Endometrium (tissue), 2 donors: ENCODE results near the gene ABCC6.

Experiments used
- FAIRE-seq: peaks from 2 replicates; lab custom pipeline; 2012; peaks lifted over from hg19 to GRCh38; lab: Jason Lieb, UNC
- donor health status: control.
- donor health status: control.

Gene ABCC6

GRCh38 chr16:16141784-16142396 is 81.4 kb downstream of the ABCC6 start:
- no peak for FAIRE-seq

- no peak for FAIRE-seq
These were observed 82.2 kb downstream of the ABCC6 start for GRCh38 chr16:16141141-16141540.

- FAIRE-seq, result no peak
These were observed 82.8 kb downstream of the ABCC6 start for GRCh38 chr16:16140537-16140936.

DNA sequence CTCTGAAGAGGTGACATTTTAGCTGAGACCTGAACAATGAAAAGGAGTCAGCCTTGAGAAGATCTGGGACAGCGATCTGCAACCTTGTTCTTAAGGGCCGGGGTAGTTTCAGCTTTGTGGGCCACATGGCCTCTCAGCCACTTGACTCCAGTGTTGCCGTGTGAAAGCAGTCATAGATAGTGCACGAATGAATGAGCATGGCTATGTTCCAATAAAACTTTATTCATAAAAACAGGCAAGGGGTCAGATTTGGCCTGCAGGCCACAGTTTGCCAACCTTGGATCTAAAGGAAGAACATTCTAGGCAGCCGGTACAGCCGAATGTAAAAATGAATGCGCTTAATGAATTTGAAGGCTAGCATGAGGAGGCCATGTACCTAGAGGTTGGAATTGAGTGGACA is 83.5 kb downstream of the ABCC6 start:
- no peak for FAIRE-seq

DNA sequence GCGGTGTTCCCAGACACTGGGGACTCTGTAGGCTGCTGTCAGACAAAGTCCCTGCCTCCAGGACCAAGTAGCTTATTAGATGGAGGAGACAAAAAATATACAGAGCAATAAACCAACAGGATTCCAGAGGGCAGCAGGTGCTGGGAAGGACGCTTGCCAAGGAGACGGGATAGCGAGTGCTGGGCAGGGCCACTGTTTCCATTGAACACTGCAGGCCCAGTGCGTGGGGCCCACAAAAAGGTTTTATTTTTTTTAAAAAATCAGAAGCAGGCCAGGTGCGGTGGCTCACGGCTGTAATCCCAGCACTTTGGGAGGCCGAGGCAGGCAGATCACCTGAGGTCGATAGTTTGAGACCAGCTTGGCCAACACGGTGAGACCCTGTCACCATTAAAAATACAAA is 84.2 kb downstream of the ABCC6 start:
- no peak for FAIRE-seq

DNA sequence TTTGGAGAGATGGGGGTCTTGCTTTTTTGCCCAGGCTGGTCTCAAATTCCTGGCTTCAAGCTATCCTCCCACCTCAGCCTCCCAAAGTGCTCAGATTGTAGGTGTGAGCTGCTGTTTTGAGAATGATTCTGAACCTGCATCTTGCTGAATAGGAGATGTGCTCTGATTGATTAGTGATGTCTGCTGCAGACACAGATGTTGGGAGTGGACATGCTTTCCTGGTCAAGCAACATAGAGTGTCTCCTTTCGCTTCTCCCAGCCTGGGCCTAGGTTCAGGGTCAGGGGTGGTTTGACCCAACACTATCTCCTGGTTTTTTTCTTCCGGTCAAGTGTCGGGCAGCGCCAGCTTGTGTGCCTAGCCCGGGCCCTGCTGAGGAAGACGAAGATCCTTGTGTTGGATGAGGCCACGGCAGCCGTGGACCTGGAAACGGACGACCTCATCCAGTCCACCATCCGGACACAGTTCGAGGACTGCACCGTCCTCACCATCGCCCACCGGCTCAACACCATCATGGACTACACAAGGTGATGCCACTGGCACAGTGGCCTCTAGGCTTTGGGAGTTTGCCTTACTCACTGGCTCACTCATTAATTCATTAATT is 85.2 kb downstream of the ABCC6 start:
- FAIRE-seq, result no peak

- FAIRE-seq, result no peak
These were observed 86.2 kb downstream of the ABCC6 start for GRCh38 chr16:16137110-16137509.

- FAIRE-seq, result no peak
These were observed 86.7 kb downstream of the ABCC6 start for GRCh38 chr16:16136588-16136987.

GRCh38 chr16:16133943-16134604 is 89.2 kb downstream of the ABCC6 start:
- no peak for FAIRE-seq

DNA sequence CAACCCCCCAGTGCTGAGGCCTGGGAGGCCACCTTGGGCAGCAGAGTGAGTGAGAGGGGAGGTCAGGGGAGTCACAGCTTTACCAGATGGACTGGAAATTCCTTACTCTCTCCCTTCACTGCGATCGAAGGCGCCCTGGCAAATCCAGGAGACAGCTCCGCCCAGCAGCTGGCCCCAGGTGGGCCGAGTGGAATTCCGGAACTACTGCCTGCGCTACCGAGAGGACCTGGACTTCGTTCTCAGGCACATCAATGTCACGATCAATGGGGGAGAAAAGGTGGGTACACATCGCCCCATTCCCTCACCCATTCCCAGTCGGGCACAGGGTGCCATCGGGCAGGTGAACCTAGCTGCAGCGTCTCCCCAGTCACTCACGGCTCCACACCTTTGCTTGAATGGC is 91.6 kb downstream of the ABCC6 start:
- FAIRE-seq, result no peak

DNA sequence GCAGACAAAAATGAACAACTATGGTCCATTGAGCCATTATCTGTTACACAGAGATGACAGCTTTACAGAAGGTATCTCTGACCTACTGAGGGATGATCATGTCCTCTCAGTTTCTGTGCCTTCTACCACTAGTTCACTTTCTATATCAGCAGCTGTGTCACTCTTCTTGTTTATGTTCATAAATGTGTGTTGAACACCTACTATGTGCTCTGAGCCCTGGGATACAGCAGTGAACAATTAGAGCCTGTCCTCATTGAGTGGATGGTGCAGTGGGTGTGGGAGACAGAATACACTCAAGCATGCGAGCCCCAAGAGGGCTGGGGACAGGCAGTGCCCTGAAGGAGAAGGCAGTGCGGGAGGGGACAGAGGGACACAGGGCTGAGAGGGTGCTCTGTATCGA is 92.1 kb downstream of the ABCC6 start:
- no peak for FAIRE-seq

DNA sequence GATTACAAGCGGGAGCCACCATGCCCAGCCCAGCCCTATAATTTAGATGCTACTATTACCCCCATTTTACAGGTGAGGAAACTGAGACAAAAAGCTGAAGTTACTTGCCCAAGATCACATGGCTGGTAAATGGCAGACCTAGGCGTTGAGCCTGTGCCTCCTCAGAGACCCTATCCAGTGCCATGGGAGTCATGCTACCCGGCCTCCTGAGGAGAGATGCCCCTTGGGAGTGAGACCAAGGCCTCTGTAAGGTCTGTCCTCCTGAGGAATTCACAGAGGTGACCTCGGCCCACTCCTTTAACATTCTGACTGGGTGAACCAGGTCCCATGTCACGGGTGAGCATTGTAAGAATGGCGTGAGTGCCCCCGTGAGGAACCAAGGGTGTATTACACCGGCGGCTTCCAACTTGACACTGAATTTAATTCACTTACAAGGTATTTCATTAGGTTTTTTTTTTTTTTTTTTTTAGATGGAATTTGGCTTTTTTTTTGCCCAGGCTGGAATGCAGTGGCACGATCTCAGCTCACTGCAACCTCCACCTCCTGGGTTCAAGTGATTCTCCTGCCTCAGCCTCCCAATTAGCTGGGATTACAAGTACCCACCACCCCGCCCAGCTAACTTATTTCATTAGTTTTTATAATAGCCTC is 95.7 kb downstream of the ABCC6 start:
- no peak for FAIRE-seq

DNA sequence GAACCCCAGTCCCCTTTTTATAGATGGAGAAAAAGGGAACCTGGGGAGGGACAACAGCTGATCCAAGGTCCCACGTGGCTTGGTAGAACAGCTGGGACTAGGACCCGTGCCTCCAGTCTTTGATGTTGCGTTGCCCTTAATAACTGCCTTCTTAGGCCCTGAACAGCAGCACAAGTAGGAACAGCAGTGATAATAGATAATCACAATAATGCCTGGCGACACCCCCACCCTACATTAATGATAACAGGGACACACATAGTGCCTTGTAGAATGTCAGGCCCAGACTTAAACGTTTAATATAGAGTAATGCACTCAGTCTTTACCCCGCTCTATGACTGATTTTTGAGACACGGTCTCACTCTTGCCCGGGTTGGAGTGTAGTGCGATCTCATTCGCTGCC is 96.4 kb downstream of the ABCC6 start:
- no peak for FAIRE-seq

GRCh38 chr16:16124974-16125373 is 98.3 kb downstream of the ABCC6 start:
- no peak for FAIRE-seq

GRCh38 chr16:16124438-16124837 is 98.9 kb downstream of the ABCC6 start:
- FAIRE-seq, result no peak

DNA sequence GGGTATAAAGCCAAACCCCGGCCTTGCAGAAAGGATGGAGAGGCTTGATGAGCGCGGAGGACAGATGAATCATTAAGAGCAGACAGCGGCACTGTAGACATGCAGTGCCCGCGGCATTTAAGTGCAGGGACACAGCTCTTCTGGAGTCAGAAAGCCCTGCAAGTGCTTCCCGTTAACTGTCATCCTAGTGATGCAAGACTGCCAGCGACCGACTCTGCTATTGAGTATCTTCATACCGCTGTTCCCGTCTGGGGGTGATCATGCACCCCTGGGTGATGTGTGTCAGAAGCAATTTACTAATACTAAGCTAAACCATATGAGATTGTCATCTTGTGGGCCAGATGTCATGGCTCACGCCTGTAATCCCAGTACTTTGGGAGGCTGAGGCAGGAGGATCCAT is 101.0 kb downstream of the ABCC6 start:
- no peak for FAIRE-seq

DNA sequence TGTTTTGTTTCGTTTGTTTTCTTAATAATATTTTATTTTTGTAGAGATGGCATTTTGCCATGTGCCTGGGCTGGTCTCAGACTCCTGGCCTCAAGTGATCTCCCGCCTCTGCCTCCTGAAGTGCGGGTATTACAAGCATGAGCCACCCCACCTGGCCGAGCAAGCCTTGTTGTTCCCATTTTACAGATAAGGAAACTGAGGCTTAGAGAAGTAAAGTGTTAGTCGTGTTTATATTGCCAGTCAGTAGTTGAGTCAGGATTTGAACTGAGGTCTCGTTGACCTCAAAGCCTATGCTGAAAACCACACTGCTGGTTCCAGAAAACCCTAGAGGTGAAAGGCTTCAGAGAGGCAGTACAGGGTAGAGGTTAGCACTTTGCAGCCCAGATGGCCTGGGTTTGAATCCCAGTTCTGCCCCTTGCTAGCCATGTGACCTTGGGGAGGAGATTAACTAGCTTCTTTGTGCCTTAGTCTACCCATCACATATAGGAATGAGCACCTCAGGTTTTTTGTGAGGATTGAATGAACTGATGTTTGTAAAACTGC is 102.0 kb downstream of the ABCC6 start:
- no peak for FAIRE-seq

- no peak for FAIRE-seq
These were observed 102.7 kb downstream of the ABCC6 start for GRCh38 chr16:16120382-16121184.

DNA sequence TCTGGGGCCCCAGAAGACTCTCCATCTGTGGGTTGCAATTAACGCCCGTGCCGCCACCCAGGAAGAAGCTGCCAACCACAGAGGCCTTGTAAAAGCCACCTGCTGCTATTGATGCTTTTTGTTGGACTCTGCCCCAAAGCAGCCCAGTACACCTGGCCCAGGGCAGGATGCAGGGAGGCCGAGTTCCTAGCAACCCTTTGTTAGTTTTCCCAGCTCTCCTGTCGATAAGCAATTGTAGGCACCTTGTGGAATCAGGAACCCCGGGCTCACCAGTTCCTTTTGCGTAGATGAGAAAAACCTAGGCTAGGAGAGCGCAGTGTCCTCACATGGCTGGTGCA is 103.3 kb downstream of the ABCC6 start:
- no peak for FAIRE-seq

DNA sequence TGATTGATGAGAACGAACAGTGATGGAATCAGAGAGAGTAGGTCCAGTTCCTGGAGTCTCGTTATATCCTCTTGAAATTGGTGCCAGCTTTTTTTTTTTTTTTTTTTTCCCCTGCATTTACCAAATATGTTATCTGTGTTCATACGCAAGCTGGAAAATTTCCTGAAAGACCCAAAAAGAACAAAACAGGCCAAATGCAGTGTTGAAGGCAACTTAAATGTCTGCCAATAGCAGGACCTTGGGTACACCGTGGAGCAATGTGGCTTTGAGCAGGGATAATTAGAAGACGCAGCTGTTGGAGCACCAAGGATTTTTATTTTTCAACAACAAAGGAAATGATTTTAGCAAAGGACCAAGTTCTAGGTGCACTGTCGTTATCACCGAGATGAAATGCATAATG is 105.0 kb downstream of the ABCC6 start:
- no peak for FAIRE-seq

DNA sequence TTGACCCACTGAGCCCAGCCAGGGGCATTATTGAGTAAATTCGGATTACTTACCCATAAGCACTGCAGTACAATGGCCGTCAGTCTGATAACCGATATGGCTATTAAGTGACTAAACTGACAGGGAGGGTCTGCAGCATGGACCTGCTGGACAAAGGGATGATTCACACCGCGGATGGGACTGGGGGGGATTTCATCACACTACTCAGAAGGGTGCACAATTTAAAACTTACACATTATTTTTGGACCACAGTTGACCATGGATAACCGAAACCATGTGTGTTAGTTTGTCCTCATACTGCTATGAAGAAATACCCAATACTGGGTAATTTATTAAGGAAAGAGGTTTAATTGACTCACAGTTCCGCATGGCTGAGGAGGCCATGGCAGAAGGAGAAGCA is 106.5 kb downstream of the ABCC6 start:
- no peak for FAIRE-seq

- FAIRE-seq, result no peak
These were observed 110.2 kb downstream of the ABCC6 start for GRCh38 chr16:16113076-16113475.
